Cardiac muscle cell (in vitro differentiated cells and primary cell): ENCODE results near the gene GLT6D1. TPM values are rescaled to one million over a fixed set of nuclear protein-coding genes. Genes with fewer than 3 reads are reported as not detected.
"Not testable (repeated sequence)": the region's sequence is repeated elsewhere in the genome, so short reads cannot be mapped to it uniquely, and the experiment has no call there.

Source experiments
- DNase-seq, 2 donors: peaks; one replicate each; pipeline versions ENCODE4 v3.0.0 to v3.0.0-alpha.2; 2010 to 2017; ENCODE audit warnings: low read depth in 1 of 2, low spot score in 1 of 2
- H3K27ac ChIP-seq: fragments of 200-600 bp; sonication (generic); 2 replicates; pipeline ENCODE4 v1.5.1; 2016
- H3K27me3 ChIP-seq: fragments of 200-600 bp; sonication (generic); 2 replicates; pipeline ENCODE4 v1.6.0; 2016; ENCODE audit warnings: control low read depth
- H3K36me3 ChIP-seq: fragments of 200-600 bp; sonication (generic); 2 replicates; pipeline ENCODE4 v1.5.1; 2016; ENCODE audit warnings: control low read depth
- H3K4me1 ChIP-seq: fragments of 200-600 bp; sonication (generic); 2 replicates; pipeline ENCODE4 v1.8.1; 2017; ENCODE audit warnings: low read depth, mild to moderate bottlenecking, mixed run types
- H3K4me3 ChIP-seq: fragments of 200-600 bp; sonication (generic); 2 replicates; pipeline ENCODE4 v1.5.1; 2016; ENCODE audit warnings: mild to moderate bottlenecking
- H3K9me3 ChIP-seq: fragments of 200-600 bp; sonication (generic); 2 replicates; pipeline ENCODE4 v1.5.1; 2017; ENCODE audit warnings: low read depth, mild to moderate bottlenecking, control low read depth
- CTCF ChIP-seq: IDR thresholded peaks from 2 replicates; pipeline ENCODE4 v1.5.1; 2012; ENCODE audit warnings: low read depth, mild to moderate bottlenecking, low read length
- polyA plus RNA-seq: library from polyadenylated mRNA; unstranded; fragments of >200 nt; fragmentation: Nextera tagmentation; extraction: Ambion mirVana; gene quantifications from 2 replicates; pipeline ENCODE4 v1.2.1, GENCODE V29; 2016
- total RNA-seq: library from RNA; depleted of rRNA; stranded (reverse); fragments of >200 nt; gene quantifications from 2 replicates; pipeline ENCODE4 v1.2.3, GENCODE V29; 2016

The GLT6D1 gene
- total and polyA plus RNA-seq, 2 experiments from 2014 or later: not detected

- no peak overlapping the region for H3K27ac ChIP-seq
- H3K4me1 ChIP-seq: no peaks in the 10 kb centered on the region
- no peaks in the 10 kb centered on the region for H3K36me3 ChIP-seq
- H3K4me3 ChIP-seq: no peak overlapping the region
- no peaks in the 10 kb centered on the region for H3K9me3 ChIP-seq
- no peaks in the 10 kb centered on the region for H3K27me3 ChIP-seq
- no peak for TF ChIP-seq CTCF
- no peak for DNase-seq
Measured at GRCh38 chr9:135648494-135649410, 9.4 kb upstream of the GLT6D1 start.

- Histone ChIP-seq H3K36me3 (no peaks in the 10 kb centered on the region), H3K4me1 (no peaks in the 10 kb centered on the region), H3K9me3 (no peaks in the 10 kb centered on the region), H3K4me3 (no peak overlapping the region), H3K27me3 (no peaks in the 10 kb centered on the region), H3K27ac (no peak overlapping the region)
- TF ChIP-seq CTCF: no peak
- no peak for DNase-seq
Measured at GRCh38 chr9:135647884-135648283, 8.5 kb upstream of the GLT6D1 start.

- DNase-seq: no peak
- Histone ChIP-seq H3K27ac (no peak overlapping the region), H3K36me3 (no peaks in the 10 kb centered on the region), H3K27me3 (no peaks in the 10 kb centered on the region), H3K9me3 (no peaks in the 10 kb centered on the region), H3K4me3 (no peak overlapping the region), H3K4me1 (no peaks in the 10 kb centered on the region)
- no peak for TF ChIP-seq CTCF
Measured at GRCh38 chr9:135644631-135645218, 5.4 kb upstream of the GLT6D1 start.

GRCh38 chr9:135641745-135642144 lies 2.4 kb upstream of the GLT6D1 start:
- no peak overlapping the region for H3K27ac ChIP-seq

GRCh38 chr9:135641047-135641446 lies 1.7 kb upstream of the GLT6D1 start:
- no peak overlapping the region for H3K27ac ChIP-seq

More at GRCh38 chr9:135641745-135642144, 2.4 kb upstream of the GLT6D1 start:
- Histone ChIP-seq H3K9me3 (no peaks in the 10 kb centered on the region), H3K27me3 (no peaks in the 10 kb centered on the region), H3K36me3 (no peaks in the 10 kb centered on the region), H3K4me3 (no peak overlapping the region), H3K4me1 (no peaks in the 10 kb centered on the region)
- TF ChIP-seq CTCF: no peak
- DNase-seq: peak in 1 of 2 donors; percentile 45

GRCh38 chr9:135636930-135637530 lies 2.3 kb downstream of the GLT6D1 start:
- not testable (repeated sequence) for H3K27ac ChIP-seq, H3K9me3 ChIP-seq, H3K36me3 ChIP-seq, H3K4me1 ChIP-seq, DNase-seq, H3K27me3 ChIP-seq, H3K4me3 ChIP-seq

More at GRCh38 chr9:135641047-135641446, 1.7 kb upstream of the GLT6D1 start:
- Histone ChIP-seq H3K9me3 (no peaks in the 10 kb centered on the region), H3K27me3 (no peaks in the 10 kb centered on the region), H3K36me3 (no peaks in the 10 kb centered on the region), H3K4me1 (no peaks in the 10 kb centered on the region), H3K4me3 (no peak overlapping the region)
- TF ChIP-seq CTCF: no peak
- no peak for DNase-seq
